ENCODE results near the gene ZDHHC14. TPM values are rescaled to one million over a fixed set of nuclear protein-coding genes. Genes with fewer than 3 reads are reported as not detected.

Gene ZDHHC14
- total RNA-seq, 1 experiment from 2014 or later, result 1.7 TPM

DNA sequence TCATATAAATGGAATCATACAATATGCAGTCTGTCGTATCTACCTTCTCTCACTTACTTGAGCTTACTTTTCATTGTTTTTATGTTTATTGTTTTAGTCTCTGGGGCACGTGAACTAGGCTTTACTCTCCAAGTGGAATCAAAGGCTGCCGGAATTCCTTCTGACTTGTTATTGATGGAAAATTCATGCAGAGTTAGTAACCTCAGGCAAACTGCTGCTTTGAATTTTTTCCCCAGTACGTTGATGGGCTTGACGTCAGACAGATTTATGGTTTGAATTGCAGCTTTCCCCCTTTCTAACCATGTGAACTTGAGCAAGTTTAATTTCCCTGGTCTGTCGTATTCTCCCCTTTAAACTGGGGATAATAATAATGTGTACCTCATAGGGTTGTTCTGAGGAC, 68.6 kb downstream of the ZDHHC14 start:
- H2BK120ac ChIP-seq (ENCODE audit: low read depth, low read length, poor library complexity, severe bottlenecking), result no peak overlapping the region
- no peaks in the 10 kb centered on the region for H3K9me3 Mint-ChIP-seq

More for the DNA sequence above, 68.6 kb downstream of the ZDHHC14 start:
- Histone ChIP-seq H3T11ph (ENCODE audit: low read length) (no peak overlapping the region), H3K18ac (ENCODE audit: insufficient read length, low read depth, low read length) (no peak overlapping the region), H3K27ac (ENCODE audit: insufficient read length, low read depth, low read length) (no peak overlapping the region), H4K5ac (ENCODE audit: insufficient read length, low read depth, low read length) (no peak overlapping the region), H2BK5ac (ENCODE audit: insufficient read length, low read length) (no peak overlapping the region), H3K9ac (ENCODE audit: extremely low read depth, insufficient read length, low read length) (no peak overlapping the region), H3K9me3 (ENCODE audit: control insufficient read depth, low read depth, low read length) (no peaks in the 10 kb centered on the region), H2BK15ac (ENCODE audit: low read depth, low read length) (no peak overlapping the region), H3K4ac (ENCODE audit: low read depth, low read length) (no peak overlapping the region), H4K20me1 (ENCODE audit: control insufficient read depth, insufficient read depth, insufficient read length) (no peaks in the 10 kb centered on the region), H2BK12ac (ENCODE audit: insufficient read length, low read depth, low read length) (no peak overlapping the region), H4K8ac (replicated peaks; ENCODE audit: insufficient read length, low read depth, low read length) (no peak overlapping the region), H4K91ac (ENCODE audit: insufficient read length, low read depth, low read length) (no peak overlapping the region), H3K27me3 (ENCODE audit: insufficient read depth, low read length) (no peaks in the 10 kb centered on the region), H3K23me2 (ENCODE audit: insufficient read length, low read depth, low read length, poor library complexity, severe bottlenecking) (no peaks in the 10 kb centered on the region), H3K4me2 (ENCODE audit: insufficient read depth, insufficient read length, low read length) (no peak overlapping the region), H3K14ac (ENCODE audit: insufficient read depth, low read length) (no peak overlapping the region), H3K56ac (ENCODE audit: insufficient read length, low read depth, low read length) (no peak overlapping the region), H3K79me2 (ENCODE audit: insufficient read depth, low read length) (no peaks in the 10 kb centered on the region), H3K23ac (ENCODE audit: insufficient read length, low read depth, low read length) (no peak overlapping the region), H2AFZ (ENCODE audit: low read length) (no peak overlapping the region), H3K4me1 (ENCODE audit: insufficient read depth, low read length) (no peaks in the 10 kb centered on the region), H2AK5ac (ENCODE audit: insufficient read length, low read length) (no peak overlapping the region), H3K79me1 (ENCODE audit: insufficient read depth, low read depth, low read length, poor library complexity, severe bottlenecking) (no peaks in the 10 kb centered on the region), H2BK20ac (ENCODE audit: low read depth, low read length, poor library complexity, severe bottlenecking) (no peak overlapping the region)
- Mint-ChIP-seq H3K36me3 (ENCODE audit: insufficient read depth in 1 of 3, low read depth in 3 of 3) (no peaks in the 10 kb centered on the region), H3K27me3 (ENCODE audit: low read depth) (peaks cover 1% of the 10 kb centered on the region; the same call in 1 of the 2 replicates), H3K27ac (no peak overlapping the region), H3K4me1 (no peaks in the 10 kb centered on the region), H3K4me3 (no peak overlapping the region)
- DNase-seq, result no peak
- TF ChIP-seq, protein P1, sequence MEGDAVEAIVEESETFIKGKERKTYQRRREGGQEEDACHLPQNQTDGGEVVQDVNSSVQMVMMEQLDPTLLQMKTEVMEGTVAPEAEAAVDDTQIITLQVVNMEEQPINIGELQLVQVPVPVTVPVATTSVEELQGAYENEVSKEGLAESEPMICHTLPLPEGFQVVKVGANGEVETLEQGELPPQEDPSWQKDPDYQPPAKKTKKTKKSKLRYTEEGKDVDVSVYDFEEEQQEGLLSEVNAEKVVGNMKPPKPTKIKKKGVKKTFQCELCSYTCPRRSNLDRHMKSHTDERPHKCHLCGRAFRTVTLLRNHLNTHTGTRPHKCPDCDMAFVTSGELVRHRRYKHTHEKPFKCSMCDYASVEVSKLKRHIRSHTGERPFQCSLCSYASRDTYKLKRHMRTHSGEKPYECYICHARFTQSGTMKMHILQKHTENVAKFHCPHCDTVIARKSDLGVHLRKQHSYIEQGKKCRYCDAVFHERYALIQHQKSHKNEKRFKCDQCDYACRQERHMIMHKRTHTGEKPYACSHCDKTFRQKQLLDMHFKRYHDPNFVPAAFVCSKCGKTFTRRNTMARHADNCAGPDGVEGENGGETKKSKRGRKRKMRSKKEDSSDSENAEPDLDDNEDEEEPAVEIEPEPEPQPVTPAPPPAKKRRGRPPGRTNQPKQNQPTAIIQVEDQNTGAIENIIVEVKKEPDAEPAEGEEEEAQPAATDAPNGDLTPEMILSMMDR (conservative IDR thresholded peaks at IDR 0.05), result no peak
- WGBS (ENCODE audit: extremely low coverage, insufficient read length, low lambda C conversion rate), result no CpG with 5 or more reads among the region's 6 CpGs

Measured in H9 (cell line).